D341Med (cell line): ENCODE results near the gene SS18L1.
A peak's percentile ranks its signal among the peaks of the same experiment; 100 is the strongest.

Source experiments
- DNase-seq: peaks from one replicate; pipeline ENCODE4 v3.0.0; 2012; ENCODE audit warnings: low spot score

SS18L1 gene

DNA sequence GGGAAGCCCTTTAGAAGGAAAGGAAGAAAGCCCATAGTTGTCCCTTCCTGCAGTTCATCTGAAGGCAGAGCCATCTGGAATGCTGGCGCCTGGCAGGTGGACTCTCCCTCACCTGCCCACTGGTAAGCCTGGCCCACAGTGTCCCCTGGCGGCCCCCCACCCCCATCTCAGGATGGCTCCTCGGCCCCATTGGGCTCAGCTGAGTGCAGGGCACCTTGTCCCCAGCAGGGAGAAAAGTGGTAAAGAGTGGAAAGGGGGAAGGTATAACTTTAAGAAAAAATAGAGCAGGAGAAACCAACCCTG lies 12.6 kb downstream of the SS18L1 start:
- no peak for DNase-seq

DNA sequence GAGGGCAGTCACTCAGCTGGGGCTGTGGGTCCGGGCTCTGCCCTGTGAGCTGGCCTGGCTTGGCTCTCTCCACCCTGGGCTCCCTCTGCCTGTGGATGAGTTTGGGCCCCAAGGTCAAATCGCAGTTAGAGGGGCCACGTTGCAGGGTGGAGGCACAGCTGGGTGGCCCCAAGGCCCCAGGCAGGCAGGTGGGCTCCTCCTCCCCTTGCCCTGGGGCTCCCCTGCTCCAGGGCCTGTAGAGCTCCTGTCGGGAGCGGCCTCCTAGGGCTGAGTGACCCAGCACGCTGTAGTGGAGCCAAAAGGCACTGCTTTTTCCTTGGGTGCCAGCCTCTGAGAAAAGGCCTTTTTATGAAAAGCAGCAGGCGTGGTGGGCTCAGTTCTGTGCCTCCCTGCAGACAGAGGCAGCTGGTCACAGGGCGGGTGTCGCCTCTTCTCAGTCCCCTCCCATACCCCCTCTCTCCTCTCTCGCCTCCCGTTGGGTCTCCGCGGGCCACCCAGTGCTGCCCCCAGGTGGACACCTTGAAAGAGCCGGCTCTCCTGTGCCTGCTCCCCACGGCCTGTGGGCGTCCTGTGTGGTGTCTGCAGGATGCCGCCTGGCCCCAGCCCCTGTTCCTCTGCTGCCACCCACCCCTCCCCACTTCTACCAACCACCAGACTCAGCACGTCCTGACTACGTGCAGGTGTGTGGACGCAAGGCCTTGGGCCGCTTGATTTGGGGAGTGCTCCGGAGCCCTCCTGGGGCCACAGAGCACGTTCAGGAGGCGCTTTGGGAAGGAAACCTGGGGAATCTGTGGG lies 13.2 kb downstream of the SS18L1 start:
- peak; percentile 90 for DNase-seq

DNA sequence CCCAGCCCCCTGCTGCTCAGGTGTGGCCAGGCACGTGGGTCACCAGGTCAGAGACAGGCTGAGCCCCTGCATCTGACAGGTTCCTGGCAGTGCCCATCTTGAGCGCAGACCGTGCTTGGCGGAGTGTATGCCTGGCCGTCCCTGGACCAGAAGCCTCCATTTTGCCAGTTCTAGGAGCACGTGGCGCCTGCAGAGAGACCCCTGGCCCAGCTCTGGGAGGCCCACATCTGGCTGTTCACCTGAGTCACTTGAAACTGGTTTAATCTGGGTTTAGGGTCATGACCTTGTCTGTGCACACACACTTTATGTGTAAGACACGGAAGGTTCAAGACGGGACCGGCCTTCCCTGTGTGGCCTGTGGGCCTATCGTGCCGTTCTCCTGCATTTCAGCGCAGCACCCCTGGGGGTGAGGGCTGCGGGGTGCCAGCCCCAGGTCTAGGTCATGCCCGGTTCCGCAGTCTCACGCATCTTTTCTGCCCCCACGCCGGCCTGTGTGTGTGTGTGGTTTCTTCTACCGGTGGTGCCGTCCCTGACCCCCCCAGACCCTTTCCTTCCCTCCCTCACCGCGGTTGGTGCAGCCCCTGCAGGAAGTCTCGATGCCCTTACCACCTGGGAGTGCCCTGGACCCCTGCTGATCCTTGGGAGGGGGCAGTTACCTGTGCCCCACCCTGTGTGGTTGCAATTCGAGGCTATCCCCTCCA lies 14.0 kb downstream of the SS18L1 start:
- DNase-seq = no peak

DNA sequence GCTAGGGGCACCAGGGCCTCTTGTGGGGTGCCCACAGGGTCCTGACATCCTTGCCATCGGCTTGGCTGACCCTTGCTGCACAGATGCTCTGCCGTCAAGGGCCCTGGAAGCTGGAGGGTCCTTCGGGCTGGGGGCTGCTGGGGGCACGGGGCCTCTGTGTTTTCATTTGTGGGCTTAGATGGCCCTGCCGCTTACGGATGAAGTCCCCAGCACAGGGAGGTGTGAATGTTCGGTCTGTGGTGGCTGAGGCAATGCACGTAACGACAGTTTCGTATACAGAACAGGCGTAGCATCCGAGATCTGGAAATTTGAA lies 14.5 kb downstream of the SS18L1 start:
- DNase-seq = no peak

DNA sequence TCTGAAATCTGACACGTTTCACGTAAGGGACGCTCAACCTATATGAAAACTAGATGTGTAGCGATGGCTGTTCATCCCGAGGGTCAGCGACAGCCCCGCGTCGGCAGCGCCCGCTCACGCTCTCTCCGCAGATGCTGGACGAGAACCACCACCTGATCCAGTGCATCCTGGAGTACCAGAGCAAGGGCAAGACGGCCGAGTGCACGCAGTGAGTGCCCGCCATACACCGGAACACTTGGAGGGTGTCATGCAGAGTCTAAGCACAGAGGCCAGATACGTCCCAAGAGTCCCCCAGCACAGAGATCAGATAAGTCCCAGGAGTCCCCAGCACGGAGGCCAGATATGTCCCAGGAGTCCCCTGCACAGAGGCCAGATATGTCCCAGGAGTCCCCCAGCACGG lies 15.0 kb downstream of the SS18L1 start:
- DNase-seq = no peak

DNA sequence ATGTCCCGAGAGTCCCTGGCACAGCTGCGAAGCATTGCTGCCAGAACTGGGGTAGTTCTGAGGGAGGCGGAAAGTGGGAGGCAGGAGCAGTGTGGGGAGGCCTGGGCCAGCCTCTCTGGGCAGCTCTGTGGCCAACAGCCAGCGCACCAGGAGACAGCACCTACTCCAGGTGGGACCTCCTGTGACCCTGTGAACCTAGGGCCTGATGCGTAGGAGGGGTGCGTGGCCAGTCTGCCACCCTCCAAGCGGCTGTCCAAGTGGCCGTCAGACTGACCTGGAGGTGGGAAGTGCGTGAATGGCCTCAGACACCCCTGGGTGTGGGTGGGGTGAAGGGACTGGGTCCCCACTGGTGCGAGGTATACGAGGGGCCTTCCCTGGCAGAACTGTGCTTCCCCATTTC lies 15.5 kb downstream of the SS18L1 start:
- DNase-seq = no peak

DNA sequence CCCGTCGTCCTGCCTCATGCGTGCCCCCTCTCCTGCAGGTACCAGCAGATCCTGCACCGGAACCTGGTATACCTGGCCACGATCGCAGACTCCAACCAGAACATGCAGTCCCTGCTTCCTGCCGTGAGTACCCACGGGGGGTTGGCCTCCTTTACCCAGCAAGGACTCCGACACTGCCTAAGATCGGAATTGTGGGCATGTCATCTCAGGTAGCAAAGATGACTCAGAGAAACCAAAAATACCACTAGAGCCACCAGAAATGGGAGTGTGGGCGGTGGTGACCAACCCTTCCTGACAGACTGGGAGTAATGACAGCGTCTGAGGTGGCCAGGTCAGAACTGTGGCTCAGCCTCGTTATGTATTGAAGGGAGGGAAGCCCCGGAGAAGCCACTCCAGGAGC lies 16.3 kb downstream of the SS18L1 start:
- no peak for DNase-seq

DNA sequence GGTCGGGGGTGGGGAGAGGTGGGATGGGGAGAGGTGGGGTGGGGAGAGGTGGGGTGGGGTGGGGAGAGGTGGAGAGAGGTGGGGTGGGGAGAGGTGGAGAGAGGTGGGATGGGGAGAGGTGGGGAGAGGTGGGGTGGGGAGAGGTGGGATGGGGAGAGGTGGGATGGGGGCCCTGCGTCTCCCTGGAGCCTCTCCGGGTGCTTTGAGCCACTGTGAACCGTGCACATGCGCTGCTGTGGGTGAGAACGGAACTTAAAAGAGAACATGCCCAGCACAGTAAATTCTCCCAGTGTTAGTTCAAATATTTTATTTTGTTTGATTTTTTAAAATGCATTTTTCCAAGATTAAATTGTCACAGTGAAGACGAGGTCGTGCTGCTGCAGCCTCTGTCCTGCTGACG lies 16.7 kb downstream of the SS18L1 start:
- DNase-seq = no peak

DNA sequence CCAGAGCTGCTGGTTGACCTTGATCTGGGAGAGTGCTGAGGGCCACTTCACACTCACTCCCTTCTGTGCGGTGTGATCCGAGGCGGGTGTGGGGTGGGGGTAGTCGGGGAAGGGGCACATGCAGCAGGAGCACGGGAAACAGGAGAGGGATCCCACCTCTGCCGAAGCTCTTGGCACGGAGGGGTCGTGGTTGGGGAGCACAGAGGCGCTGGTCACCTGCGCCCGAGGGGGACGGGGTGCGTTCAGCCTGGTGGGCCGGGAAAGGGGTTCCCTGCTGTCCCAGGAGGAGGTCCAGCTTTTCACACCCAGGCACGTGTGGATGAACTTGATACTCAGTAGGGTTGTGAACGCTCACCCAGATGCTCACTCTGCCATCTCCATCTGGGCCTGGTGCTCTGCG lies 17.3 kb downstream of the SS18L1 start:
- DNase-seq = no peak

DNA sequence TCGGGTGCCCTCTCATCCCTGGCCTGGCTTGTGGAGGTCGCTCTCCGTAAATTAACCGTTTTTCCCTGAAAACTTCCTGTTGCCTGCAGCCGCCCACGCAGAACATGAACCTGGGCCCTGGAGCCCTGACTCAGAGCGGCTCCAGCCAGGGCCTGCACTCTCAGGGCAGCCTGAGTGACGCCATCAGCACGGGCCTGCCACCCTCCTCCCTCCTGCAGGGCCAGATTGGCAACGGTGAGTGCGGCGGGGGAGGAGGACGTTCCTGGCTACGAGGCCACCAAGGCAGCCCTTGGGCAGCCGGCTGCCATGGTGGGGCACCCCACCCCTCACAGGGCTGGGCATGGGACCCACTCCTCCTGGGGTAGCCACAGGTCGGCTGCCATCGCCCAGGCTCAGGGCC lies 17.8 kb downstream of the SS18L1 start:
- DNase-seq = no peak

DNA sequence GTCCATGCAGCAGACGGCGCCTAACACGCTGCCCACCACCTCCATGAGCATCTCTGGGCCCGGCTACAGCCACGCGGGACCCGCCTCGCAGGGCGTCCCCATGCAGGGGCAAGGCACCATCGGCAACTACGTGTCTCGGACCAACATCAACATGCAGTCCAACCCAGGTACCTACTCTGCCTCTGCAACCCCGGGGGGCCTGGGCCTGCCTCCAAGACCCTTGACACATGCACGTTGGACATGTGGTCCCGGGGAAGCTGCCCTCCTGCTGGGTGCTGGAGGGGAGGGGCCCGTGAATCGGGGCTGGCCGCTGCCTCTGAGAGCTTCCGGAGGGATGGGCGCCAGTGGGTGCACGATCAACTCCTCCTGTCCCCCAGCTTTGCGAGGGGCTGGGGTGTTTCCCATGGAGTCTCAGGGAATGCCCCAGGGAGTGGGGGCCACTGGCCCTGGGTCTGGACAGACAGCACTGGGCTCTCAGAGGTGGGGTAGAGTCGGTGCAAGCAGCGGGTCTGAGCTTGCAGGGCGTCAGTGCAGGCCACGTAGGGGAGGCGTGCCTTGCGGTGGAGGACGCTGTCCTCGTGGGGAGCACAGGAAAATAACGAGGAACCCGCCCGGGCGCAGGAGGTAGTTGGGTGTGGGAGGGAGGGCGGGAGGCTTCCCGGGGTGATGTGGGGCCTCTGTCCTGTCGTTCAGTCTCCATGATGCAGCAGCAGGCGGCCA lies 19.4 kb downstream of the SS18L1 start:
- no peak for DNase-seq

DNA sequence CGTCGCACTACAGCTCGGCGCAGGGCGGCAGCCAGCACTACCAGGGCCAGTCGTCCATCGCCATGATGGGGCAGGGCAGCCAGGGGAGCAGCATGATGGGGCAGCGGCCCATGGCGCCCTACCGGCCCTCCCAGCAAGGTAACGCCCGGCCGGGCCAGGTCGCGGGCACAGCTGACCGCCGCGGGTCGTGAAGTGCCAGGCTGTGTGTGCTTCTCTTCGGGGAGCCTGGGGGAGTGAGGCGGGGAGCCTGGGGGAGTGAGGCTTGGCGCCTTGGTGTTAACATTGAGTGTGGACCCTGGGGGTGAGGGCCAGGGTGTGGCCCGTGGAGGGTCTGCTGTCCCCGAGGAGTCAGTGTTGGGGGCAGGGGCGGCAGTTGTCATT lies 19.9 kb downstream of the SS18L1 start:
- no peak for DNase-seq

DNA sequence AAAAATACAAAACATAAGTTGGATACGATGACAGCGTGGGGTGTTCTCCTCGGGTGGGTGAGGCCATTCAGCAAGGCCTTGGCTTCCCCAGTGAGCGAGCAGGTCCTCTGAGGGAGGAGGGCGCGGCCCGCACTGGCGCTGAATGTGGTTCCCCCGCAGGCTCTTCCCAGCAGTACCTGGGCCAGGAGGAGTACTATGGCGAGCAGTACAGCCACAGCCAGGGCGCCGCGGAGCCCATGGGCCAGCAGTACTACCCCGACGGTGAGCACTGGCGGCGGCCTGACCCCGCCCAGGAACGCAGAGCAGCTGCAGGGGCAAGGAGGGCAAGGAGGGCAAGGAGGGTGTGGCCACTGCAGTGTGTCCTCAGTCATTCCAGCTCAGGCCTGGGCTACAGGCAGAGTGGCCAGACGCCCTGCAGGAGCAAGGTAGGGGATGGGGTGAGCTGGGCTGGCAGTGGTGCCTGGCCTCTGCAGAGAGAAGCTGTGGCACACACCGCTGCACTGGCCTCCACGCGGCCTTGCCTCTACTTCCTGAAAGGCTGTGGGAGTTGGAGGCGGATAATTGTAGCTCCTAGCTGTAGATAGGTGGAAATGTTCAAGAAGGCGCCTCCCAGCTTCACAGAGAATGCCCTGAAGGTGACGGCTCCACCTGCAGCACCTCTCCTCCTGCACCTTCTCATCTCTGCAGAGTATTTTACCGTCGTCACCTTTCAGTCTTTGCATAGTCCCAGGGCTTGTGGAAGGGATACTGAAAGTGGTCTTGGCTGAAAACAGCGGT lies 20.6 kb downstream of the SS18L1 start:
- DNase-seq = no peak

DNA sequence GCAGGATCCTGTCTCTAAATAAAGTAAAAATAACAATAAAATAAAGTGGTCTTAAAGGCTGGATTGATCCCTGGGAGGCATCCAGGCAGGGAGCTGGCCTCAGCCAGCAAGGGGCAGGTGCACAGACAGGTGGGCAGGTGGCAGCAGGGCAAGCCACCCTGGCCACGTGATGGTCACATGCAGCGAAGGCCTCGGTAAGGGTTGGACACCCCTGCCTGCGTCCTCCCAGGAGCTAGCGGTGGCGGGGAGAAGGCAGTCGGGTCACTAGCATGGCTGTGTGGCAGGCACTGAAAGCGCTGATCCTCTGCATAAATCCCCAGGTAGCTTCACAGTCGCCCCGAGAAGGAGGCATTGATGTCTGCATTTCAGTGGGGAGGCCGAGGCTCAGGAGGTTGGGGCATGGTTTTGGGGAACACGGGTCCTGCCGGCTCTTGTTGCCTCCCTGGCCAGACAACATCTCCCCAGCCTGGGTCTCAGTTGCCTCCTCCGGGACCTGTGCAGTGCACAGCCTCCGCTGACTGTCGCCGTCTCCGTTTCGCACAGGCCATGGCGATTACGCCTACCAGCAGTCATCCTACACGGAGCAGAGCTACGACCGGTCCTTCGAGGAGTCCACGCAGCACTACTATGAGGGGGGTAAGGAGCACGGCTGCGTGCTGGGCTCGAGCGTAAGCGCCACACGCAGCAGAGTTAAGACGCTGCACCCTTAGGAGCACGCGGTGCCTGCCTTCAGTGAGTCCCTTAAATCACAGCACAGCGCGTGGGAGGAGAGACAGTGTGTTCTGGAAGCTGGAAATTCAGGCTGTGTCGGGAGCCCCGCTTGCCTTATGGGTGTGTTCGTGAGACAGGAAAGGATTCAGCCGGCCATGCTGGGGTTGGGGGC lies 21.6 kb downstream of the SS18L1 start:
- DNase-seq = no peak

DNA sequence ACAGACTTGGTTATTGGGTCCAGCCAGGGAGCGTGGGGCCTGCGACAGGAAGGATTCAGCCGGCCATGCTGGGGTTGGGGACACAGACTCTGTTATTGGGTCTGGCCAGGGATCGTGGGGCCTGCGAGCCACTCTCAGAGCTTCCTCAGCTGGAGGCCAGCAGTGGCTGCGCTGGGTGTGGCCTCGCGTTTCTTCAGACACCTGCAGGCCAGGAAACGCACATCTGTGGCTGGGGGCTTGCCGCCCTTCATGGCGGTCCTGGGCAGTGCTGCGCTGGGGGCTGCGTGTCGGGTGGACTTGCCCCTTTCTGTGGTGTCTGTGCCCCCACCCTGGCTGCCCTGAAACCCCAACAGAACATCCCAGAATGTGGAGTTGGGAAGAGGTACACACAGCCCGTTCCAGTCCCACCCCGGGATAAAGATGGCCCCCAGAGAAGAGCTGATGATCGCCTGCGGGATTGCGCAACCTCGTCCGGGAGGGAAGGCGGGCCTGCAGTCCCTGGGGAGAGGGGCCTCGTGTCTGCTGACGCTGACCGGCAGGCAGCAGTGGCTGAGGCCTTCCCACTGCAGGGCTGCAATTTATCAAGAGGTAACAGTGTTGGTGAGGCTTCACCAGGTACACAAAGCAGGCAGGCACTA lies 22.3 kb downstream of the SS18L1 start:
- no peak for DNase-seq

DNA sequence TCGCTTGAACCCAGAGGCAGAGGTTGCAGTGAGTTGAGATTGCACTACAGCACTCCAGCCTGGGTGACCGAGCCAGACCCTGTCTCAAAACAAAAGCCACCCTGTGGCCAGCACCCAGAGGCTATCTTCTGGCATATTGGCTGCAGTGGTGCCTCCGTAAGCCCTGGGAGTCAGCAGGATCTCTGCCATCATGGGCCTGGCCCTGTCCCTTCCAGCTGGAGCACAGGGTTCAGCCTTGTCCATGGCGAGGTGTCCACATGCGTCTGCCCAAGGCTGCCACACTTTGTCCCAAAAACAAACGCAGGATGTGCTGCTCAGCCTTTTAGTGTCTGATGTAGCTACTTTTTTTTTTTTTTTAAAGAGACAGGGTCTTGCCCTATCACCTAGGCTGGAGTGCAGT lies 23.9 kb downstream of the SS18L1 start:
- DNase-seq = no peak

DNA sequence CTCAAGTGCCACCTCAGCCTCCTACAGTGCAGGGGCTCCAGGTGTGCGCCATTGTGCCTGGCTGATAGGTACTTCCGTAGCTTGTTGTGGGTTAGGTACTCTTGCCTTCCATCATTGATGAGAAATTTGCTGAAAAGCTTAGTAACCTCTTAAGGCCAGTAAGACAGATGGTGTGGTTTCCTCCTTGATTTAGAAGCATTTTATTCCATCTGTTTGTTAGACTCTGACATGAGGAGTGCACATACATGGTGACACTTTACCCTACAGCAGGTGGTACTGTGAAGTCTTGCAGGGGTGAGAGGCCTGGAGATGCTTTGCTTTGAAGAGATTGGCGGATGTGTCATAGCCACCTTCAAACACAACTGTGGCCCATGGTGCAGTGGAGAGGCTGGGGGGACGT lies 24.5 kb downstream of the SS18L1 start:
- no peak for DNase-seq

DNA sequence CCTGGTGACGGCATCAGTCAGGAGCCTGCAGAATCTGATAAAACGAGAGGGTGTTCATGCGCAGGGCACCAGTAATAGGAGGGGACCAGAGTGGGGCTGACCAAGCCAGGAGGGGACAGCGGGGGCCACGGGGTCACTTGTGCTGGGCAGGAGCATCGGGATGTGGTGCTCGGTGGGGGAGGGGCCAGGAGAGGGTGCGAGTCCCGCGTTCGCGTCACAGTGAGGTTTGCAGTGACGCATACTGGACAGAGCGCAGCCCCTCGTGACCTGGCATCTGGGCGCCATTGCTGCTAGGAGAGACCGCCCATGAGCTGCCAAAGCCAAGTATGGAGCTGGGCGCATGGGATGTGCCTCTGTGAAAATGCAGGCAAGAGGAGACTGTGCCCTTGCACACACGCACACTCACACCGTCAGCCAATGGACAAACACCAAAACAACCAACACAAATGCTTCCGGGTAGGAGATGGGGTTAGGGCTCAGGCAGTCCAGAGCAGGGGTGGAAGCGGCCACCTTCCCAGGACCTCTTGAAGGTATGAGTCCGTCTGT lies 25.4 kb downstream of the SS18L1 start:
- no peak for DNase-seq

DNA sequence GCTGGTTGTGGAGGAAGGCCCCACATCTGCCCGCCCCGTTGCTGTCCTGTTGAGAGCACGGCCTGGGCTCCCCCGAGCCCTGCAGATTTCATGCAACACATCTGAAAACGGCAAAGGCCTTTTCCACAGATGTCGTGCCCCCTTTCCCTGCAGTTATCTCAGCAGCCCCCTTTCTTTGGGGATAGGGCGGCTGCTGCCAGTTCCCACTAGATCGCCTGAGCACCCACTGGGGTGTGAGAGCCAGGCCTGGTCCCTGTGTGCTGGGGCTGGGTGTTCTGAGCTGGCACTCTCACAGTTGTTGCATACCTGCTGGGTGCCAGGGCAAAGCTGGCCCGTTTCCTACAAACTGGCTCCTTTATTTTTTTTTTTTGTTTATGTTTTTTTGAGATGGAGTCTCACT lies 27.0 kb downstream of the SS18L1 start:
- no peak for DNase-seq

DNA sequence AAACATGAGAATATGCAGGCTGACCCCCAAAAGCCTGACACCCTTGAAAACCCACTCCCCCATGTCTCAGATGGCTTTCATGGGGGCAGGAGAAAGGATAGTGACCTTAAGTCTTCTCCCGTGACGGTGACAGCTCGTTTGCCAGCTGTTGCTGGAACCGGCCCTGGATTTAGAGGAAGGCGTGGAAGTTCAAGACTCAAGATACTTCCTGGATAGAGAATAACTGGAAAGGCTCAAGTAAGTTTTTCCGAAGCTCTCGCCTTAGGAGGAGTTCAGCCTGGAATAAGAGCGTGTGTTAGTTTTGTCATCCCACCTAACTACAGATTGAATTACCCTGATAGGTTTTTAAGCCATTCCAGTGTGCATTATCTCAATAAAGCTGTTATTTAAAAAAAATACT lies 27.7 kb downstream of the SS18L1 start:
- no peak for DNase-seq

DNA sequence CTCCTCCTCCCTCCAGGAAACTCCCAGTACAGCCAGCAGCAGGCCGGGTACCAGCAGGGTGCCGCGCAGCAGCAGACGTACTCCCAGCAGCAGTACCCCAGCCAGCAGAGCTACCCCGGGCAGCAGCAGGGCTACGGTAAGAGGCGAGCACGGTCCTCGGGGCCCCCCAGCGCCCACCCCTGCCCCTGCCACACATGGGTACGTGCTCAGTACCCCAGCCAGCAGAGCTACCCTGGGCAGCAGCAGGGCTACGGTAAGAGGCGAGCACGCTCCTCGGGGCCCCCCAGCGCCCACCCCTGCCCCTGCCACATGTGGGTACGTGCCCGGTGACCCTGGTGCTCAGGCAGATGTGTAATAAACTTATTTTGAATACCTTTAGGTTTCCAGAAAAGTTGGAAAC lies 29.1 kb downstream of the SS18L1 start:
- no peak for DNase-seq
